Panc1 (cell line): ENCODE data around the gene MST1.

Source experiments
- CTCF ChIP-seq: fragments of 450-650 bp; IDR thresholded peaks from 2 replicates; pipeline ENCODE4 v1.5.1; 2017; ENCODE audit warnings: mild to moderate bottlenecking
- POLR2AphosphoS5 ChIP-seq: IDR thresholded peaks from 2 replicates; pipeline ENCODE4 v1.6.1; 2012; ENCODE audit warnings: mild to moderate bottlenecking, low read depth, low read length, moderate library complexity

- TF ChIP-seq CTCF, result no peak
- no peak for TF ChIP-seq POLR2AphosphoS5
Measured at GRCh38 chr3:49650637-49651036, 38.6 kb downstream of the MST1 start.
